ENCODE measurements around the gene MYCBP. TPM values are rescaled to one million over a fixed set of nuclear protein-coding genes. Genes with fewer than 3 reads are reported as not detected.

The MYCBP gene
- total and polyA plus RNA-seq, 2 experiments from 2014 or later, result 14.7 to 33.9 TPM

DNA sequence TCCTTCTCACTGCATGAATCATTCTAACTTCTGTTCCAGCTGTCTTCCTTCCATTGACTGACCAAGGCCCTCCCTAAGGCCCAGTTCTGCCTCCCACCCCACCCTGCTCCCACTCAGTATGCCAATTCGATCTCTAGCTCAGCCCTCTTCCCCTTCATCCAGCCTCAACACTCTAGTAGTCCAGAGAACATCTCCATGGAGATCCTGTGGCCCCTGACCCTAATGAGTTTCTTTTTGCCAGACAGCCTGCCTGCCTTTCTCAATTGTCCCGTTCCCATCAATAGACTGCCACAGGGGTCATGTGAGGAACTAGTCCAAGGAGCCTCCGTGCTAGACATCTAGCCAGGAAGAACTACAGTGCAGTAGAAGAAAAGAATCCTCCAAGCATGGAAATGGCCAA is 40.0 kb downstream of the MYCBP start:
- Histone ChIP-seq H3K4me1 (ENCODE audit: insufficient read depth) (no peaks in the 10 kb centered on the region), H3K9me3 (ENCODE audit: low read depth) (no peaks in the 10 kb centered on the region), H3K27me3 (peaks cover 5% of the 10 kb centered on the region), H3K4me2 (no peak overlapping the region), H4K20me1 (ENCODE audit: insufficient read depth, poor library complexity, severe bottlenecking) (no peaks in the 10 kb centered on the region), H3K27ac (no peak overlapping the region), H2AFZ (no peak overlapping the region), H3K9me2 (replicated peaks; ENCODE audit: insufficient read depth) (no peaks in the 10 kb centered on the region), H3K36me3 (replicated peaks; ENCODE audit: insufficient read depth, low read depth) (no peaks in the 10 kb centered on the region), H3K79me2 (no peaks in the 10 kb centered on the region), H3K4me3 (no peak overlapping the region)
- DNase-seq (ENCODE audit: low spot score), result no peak
- 78% methylated on average over 3 of the region's 3 CpGs for WGBS (ENCODE audit: low lambda C conversion rate, missing lambda C conversion rate)
- TF ChIP-seq, protein P1, sequence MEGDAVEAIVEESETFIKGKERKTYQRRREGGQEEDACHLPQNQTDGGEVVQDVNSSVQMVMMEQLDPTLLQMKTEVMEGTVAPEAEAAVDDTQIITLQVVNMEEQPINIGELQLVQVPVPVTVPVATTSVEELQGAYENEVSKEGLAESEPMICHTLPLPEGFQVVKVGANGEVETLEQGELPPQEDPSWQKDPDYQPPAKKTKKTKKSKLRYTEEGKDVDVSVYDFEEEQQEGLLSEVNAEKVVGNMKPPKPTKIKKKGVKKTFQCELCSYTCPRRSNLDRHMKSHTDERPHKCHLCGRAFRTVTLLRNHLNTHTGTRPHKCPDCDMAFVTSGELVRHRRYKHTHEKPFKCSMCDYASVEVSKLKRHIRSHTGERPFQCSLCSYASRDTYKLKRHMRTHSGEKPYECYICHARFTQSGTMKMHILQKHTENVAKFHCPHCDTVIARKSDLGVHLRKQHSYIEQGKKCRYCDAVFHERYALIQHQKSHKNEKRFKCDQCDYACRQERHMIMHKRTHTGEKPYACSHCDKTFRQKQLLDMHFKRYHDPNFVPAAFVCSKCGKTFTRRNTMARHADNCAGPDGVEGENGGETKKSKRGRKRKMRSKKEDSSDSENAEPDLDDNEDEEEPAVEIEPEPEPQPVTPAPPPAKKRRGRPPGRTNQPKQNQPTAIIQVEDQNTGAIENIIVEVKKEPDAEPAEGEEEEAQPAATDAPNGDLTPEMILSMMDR (IDR thresholded peaks at IDR 0.05; ENCODE audit: poor library complexity), result no peak
- no peak for TF ChIP-seq EZH2 (IDR thresholded peaks at IDR 0.05; ENCODE audit: borderline replicate concordance)
- no peak for TF ChIP-seq EZH2phosphoT487 (IDR thresholded peaks at IDR 0.05; ENCODE audit: low read depth, severe bottlenecking, unreplicated experiment)

DNA sequence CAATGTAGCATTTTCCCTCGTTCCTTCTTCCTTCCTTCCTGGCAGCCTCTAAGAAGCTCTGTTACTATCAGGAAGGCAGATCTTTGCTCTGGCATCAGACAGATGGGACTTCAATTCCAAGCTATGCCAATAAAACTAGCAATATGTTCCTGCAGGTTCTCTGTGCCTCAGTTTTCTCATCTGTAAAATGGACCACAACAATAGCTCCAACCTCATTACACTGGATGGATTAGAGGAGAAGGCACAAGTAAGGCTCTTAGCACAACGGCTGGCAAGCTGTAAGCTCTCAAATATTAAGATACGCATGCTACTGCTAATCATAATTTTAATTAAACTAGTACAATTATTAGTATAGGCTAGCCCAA is 40.8 kb downstream of the MYCBP start:
- Histone ChIP-seq H3K4me1 (ENCODE audit: insufficient read depth) (no peaks in the 10 kb centered on the region), H3K27me3 (peaks cover 12% of the 10 kb centered on the region), H4K20me1 (ENCODE audit: insufficient read depth, poor library complexity, severe bottlenecking) (no peaks in the 10 kb centered on the region), H3K27ac (no peak overlapping the region), H3K4me3 (no peak overlapping the region), H3K79me2 (no peaks in the 10 kb centered on the region), H3K9me3 (ENCODE audit: low read depth) (no peaks in the 10 kb centered on the region), H3K36me3 (replicated peaks; ENCODE audit: insufficient read depth, low read depth) (no peaks in the 10 kb centered on the region), H2AFZ (no peak overlapping the region), H3K4me2 (no peak overlapping the region), H3K9me2 (replicated peaks; ENCODE audit: insufficient read depth) (no peaks in the 10 kb centered on the region)
- TF ChIP-seq, protein P1 (IDR thresholded peaks at IDR 0.05; ENCODE audit: poor library complexity), result no peak
- no peak for TF ChIP-seq EZH2 (IDR thresholded peaks at IDR 0.05; ENCODE audit: borderline replicate concordance)
- TF ChIP-seq EZH2phosphoT487 (IDR thresholded peaks at IDR 0.05; ENCODE audit: low read depth, severe bottlenecking, unreplicated experiment), result no peak
- WGBS (ENCODE audit: low lambda C conversion rate, missing lambda C conversion rate), result 86% methylated on average over 3 of the region's 3 CpGs
- no peak for DNase-seq (ENCODE audit: low spot score)

DNA sequence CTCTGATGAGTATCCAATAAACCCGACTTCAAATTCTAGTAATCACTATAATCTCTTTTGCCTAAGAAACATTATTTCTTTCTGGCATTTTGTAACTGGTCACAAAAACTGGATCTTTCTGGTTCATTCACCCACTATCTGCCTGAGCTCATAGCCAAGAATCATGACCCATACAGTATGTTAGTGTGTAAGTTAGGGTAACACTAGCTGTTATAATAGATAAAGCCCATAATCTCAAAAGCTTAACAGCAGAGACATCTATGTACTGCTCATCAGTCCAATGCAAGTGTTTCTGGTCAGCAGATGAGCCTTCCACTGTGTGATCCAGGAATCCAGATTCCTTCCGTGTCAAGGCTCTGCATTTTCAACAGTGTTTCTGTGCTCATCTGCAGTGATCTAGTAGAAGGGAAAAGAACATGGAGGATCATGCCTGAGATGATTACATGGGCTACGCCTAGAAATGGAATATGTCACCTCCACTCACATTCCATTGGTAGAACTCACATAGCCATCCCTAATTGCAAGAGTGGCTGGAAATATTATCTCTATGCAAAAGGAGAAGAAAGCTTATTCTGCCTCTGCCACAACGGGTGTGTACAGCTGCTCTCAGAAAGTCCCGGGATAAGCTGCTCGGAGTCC is 41.3 kb downstream of the MYCBP start:
- Histone ChIP-seq H3K9me3 (ENCODE audit: low read depth) (no peaks in the 10 kb centered on the region), H3K4me1 (ENCODE audit: insufficient read depth) (no peaks in the 10 kb centered on the region), H3K9me2 (replicated peaks; ENCODE audit: insufficient read depth) (no peaks in the 10 kb centered on the region), H3K27me3 (peaks cover 17% of the 10 kb centered on the region), H3K4me2 (no peak overlapping the region), H3K27ac (no peak overlapping the region), H2AFZ (no peak overlapping the region), H4K20me1 (ENCODE audit: insufficient read depth, poor library complexity, severe bottlenecking) (no peaks in the 10 kb centered on the region), H3K36me3 (replicated peaks; ENCODE audit: insufficient read depth, low read depth) (no peaks in the 10 kb centered on the region), H3K4me3 (no peak overlapping the region), H3K79me2 (no peaks in the 10 kb centered on the region)
- no peak for DNase-seq (ENCODE audit: low spot score)
- WGBS (ENCODE audit: low lambda C conversion rate, missing lambda C conversion rate), result 90% methylated on average over 6 of the region's 6 CpGs
- TF ChIP-seq EZH2phosphoT487 (IDR thresholded peaks at IDR 0.05; ENCODE audit: low read depth, severe bottlenecking, unreplicated experiment), result no peak
- TF ChIP-seq EZH2 (IDR thresholded peaks at IDR 0.05; ENCODE audit: borderline replicate concordance), result no peak
- TF ChIP-seq, protein P1 (IDR thresholded peaks at IDR 0.05; ENCODE audit: poor library complexity), result no peak

All from hepatocyte (in vitro differentiated cells).